ENCODE data around the gene DCC.

- TF ChIP-seq GATA2 (IDR thresholded peaks at IDR 0.05; ENCODE audit: low read depth, low read length) = no peak
- TF ChIP-seq GATA3 (IDR thresholded peaks at IDR 0.05; ENCODE audit: low read depth, low read length) = no peak
Observed at GRCh38 chr18:53509886-53510285, 1169.9 kb downstream of the DCC start.
